Thyroid gland (tissue), 4 donors: ENCODE measurements around the gene SCN3B.

ENCODE experiments used
- CTCF ChIP-seq, 6 experiments: fragments of 200-600 bp in 3 of 6; fragments of 450-650 bp in 3 of 6; sonication (generic) in 3 of 6; IDR thresholded peaks; one replicate each; pipeline ENCODE4 v1.5.1; 2016 to 2019; ENCODE audit warnings: antibody characterized with exemption in 6 of 6, mild to moderate bottlenecking in 2 of 6, inconsistent platforms in 1 of 6, moderate library complexity in 1 of 6
- POLR2A ChIP-seq, 2 donors: fragments of 450-650 bp; IDR thresholded peaks; one replicate each; pipeline ENCODE4 v1.6.1; 2017; ENCODE audit warnings: antibody characterized with exemption in 2 of 2, mild to moderate bottlenecking in 2 of 2, moderate library complexity in 1 of 2

DNA sequence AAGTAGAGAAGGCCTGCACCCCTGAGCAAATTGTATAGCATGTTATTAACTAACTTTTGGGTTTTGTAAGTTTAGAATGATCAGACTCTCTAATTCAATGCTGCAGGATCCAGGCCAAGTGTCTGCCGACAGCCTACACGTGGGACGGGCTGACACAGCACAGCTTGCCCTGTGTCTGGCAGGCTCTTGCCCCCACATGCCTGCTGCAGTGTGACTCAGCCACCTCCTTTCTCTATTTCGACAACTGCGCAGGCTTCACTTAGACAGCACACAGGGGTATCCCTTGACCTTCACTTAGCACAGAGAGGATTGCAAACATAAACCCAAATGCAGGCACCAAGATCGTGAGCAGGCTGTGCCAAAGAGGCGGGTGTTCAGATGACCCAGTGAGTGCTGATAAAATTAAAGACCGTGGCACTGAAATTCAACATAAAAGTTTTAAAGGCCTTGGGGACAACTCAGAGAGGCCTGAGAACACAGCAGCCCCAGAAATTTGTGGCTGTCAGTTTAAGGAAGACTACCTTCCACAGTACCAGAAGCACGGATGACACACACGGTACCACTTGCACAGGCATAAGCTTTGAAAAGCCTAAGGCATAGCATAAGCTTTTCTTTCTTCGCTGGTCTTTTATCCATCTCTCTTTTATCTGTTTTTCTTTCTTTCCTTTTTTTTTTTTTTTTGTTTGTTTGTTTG lies 37.8 kb downstream of the SCN3B start:
- TF ChIP-seq CTCF (IDR thresholded peaks at IDR 0.05) (no peak), POLR2A (IDR thresholded peaks at IDR 0.05) (no peak)
